Hepatic stellate cell (primary cell): ENCODE measurements around the gene SCPEP1.
"Not testable (repeated sequence)": the region's sequence is repeated elsewhere in the genome, so short reads cannot be mapped to it uniquely, and the experiment has no call there.

Experiments used
- DNase-seq: peaks from one replicate; pipeline ENCODE4 v3.0.0; 2011; ENCODE audit warnings: low spot score

The SCPEP1 gene, protein sequence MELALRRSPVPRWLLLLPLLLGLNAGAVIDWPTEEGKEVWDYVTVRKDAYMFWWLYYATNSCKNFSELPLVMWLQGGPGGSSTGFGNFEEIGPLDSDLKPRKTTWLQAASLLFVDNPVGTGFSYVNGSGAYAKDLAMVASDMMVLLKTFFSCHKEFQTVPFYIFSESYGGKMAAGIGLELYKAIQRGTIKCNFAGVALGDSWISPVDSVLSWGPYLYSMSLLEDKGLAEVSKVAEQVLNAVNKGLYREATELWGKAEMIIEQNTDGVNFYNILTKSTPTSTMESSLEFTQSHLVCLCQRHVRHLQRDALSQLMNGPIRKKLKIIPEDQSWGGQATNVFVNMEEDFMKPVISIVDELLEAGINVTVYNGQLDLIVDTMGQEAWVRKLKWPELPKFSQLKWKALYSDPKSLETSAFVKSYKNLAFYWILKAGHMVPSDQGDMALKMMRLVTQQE

DNA sequence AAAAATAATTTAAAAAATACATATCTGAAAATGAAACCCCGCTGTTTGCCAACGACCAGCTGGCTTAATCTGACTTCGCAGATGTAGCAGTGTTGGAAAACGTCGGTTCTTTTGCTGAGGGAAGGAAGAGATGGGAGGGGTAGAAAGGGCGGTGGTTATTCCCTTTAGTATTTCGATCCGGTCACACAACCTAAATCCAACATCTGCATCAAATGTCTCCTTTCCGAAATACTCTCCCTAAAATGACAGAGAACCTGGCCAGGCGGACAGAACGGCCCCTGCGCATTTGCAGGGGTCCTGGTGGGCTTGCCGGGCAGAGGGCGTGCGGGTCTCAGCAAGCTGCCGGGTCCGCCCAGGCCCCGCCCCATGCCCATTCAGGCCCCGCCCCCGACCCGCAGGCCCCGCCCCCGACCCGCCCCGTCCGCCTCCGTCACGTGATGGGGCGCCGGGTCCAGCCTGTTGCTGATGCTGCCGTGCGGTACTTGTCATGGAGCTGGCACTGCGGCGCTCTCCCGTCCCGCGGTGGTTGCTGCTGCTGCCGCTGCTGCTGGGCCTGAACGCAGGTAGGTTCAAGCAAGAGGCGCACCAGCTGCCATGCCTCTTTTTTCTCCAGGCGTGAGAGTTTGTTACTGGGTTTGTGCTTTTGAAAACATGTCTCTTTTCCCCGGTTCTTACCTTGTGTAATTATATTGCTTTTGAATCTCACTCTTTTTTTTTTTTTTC lies at the start of gene SCPEP1:
TSS of gene SCPEP1 (plus strand) at position 459 of the 723 bp plus-strand sequence. CDS start at position 488, 29 bp downstream.
- DNase-seq = peak; percentile 91

DNA sequence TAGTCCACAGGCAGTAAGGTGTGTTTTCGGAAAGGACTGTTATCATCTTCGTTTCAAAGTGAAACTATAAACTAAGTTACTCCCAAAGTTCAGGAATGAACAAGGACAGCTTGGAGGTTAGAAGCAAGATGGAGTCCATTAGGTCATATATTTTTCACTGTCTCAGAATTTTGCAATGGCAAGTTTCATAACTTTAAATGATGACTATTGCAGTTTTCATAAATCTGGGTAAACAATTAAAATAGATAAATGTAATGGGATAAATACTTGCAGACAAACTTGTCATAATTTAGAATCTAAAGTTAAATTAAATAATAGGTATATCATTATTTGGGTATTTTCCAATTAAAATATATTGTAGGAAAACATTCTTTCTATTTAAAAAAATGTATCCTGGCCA lies 49.3 kb upstream of the SCPEP1 start:
- no peak for DNase-seq

DNA sequence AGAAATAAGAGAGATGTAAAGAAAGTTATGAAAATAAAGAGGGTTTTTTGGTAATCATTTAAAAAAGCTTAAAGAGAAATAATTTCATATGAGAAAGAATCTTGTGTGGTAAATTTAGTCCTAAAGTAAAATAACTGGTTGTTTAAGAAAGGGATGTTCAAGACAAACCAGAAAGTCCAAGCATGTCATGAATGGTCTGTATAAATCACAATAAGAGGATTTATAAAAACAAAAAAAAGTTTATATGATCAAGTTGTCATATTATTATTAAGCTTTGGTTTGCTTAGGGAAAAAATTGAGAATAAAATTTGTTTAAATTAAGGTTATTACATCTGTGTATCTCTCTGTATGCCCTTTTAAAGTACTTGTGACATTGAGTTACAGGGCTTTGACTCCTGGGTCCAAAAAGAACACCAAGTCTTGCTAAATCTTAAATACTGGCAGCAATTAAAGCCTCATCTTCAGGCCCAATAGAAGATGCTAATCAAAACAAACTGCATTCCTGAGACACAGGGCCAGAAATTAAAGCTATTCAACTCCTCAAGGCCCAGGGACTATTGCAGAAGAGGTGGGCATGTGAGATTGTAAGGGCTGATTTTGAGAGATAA lies 48.5 kb upstream of the SCPEP1 start:
- DNase-seq = no peak

DNA sequence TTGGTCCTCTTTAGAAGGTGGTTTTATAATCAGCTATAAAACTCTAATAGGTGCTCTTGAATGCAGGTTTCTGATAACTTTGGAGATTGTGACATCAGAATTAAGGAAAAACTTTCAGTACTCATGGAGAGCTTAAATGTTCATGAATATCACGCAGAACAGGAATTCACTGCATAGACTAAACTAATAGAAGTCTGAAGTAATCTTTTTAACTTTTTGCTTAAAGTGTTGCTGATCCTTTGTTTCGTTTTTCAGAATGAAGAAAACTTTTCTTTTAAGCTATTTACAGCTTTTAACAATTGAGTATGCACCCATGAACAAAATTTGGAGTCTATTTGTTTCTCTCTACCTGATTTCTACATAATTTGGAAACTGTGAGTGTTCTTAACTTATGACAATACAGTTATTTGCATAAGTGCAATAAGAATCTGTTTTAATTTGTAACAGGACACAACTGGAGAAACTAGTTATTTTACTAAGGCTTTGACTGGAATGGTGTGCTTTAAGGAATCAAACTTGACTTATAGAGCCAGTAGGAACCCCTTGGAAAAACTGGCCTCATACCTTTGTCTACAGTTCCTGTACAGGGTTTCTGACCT lies 47.1 kb upstream of the SCPEP1 start:
- no peak for DNase-seq

DNA sequence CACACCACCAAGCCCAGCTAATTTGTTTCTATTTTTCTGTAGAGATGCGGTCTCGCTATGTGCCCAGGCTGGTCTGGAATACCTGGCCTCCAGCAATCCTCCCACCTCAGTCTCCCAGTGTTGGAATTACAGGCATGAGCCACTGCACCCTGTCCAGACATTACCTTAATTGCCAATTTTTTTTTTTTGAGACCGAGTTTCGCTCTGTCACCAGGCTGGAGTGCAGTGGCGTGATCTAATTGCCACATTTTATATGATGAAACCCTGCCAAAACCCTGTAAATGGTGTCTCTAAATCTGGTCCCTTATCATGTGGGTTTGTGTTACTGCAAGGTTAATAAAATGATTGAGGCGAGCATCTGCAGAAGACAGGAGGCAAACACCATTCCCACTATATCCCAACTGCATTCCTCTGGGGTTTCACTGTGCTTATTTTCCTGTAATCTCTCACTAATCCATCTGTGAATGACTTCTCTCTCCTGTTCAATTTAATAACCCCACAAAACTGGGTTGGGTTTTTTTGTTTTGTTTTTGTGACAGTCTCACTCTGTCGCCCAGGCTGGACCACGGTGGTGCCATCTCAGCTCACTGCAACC lies 44.7 kb upstream of the SCPEP1 start:
- no peak for DNase-seq

DNA sequence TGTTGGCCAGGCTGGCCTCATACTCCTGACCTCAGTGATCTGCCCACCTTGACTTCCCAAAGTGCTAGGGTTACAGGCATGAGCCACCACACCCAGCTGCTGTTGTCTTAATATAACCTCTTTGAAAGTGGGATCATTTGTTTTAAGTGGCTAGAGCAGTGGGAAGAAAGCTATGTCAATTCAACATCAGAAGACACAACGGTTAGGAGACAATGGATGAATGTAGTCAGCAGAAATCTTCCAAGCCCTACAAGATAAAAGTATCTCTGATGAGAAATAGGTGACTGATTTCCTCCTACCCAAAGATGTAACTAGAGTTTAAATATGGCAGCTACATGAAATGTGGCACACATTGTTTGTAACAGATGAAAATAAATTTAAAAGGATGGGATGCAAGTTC lies 44.1 kb upstream of the SCPEP1 start:
- DNase-seq = no peak

DNA sequence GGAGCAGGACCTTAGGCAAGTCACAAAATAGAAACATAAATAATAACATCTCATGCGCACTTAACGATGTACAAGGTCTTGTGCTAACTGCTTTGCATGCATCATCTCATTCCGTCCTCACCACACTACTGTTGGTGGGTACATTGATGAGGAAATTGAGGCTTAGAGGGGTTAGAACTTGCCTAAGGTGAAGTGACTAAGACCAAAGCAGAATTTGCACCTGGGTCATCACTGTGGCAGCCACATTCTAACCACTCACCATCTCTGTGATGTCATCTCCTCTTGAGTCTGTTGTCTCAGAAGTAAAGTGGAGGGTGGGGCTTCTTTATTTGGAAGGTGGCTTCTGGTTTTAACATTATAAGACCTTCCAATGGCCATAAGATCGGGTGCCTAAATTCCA lies 43.7 kb upstream of the SCPEP1 start:
- no peak for DNase-seq

DNA sequence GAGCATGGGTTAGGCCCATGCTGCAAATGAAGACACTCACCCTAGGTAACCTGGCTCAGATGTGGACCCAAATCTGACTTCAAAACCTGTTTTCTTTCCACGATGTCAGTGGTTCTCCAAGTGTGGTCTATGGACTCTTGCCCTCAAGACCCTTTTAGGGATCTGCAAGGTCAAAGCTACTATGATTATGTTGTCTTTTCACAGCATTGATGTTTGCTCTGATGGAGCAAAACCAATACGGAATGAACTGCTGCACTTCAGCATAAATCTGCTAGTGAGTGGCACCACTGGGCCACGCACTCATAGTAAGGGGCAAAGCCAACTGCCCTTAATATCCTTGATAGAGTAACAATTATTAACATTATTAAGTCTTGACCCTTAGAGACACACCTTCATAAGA lies 42.5 kb upstream of the SCPEP1 start:
- no peak for DNase-seq

DNA sequence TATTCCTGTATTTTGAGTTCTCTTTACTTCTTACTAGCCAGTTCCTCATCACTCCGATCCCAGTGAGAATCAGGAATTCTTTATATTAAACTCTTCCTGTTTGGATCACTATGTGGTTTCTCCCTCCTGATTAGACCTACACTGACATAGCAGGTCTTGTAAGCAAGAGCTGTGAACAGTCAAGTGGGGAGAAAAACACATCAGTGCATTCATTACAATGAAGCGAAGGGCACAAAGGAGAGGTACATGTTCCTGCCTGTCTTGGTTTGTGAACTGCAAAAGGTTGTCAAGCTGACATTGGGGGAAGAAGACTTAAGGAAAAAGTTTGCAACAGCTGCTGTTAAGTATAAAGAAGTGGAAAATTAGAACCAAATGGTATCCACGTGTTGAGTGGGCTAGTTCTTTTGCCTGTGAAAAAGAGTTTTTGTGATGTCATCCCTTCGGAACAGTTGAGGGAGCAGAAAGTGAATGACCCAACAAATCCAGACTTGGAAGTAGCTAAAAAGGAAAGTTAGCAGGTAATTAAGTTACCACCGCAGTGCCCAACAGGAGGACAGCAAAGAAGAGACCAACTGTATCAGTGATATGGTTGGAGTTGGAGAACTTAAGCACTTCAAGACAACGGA lies 41.1 kb upstream of the SCPEP1 start:
- no peak for DNase-seq

DNA sequence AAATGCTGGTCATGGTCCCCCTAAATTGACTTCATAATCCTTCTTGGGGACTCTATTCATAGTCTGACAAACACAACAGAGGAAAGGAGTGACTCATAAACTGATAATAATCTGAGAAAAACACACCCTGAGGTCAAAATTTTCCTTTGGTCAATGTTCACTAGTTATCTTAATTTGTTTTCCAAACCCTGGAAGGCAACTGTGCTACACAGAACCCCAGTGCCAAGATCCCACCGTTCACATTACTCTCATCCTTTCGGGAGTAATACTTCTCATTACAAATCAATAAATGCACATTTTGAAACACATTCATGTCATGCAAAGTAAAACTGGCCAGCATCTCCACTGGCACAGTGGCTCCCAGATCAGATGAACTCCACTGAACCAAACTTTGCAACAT lies 40.2 kb upstream of the SCPEP1 start:
- DNase-seq = no peak

DNA sequence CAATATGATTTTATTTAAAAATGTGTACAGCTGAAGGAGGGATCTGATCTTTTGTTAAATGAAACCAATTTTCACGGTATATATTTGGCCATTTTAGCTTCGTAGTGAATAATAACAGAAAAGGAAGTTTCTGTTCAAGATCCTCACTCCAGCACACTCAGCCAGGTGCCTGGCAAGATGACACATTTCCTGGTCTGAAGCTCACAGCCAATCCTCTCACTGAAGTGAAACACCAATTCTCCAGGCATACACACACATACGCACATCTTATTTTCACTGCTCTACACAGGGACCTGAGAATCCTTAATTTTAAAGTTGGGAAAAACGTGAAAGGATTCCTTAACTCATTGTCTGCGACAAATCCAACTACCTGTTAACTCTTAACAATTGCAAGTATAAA lies 39.7 kb upstream of the SCPEP1 start:
- not testable (repeated sequence) for DNase-seq

DNA sequence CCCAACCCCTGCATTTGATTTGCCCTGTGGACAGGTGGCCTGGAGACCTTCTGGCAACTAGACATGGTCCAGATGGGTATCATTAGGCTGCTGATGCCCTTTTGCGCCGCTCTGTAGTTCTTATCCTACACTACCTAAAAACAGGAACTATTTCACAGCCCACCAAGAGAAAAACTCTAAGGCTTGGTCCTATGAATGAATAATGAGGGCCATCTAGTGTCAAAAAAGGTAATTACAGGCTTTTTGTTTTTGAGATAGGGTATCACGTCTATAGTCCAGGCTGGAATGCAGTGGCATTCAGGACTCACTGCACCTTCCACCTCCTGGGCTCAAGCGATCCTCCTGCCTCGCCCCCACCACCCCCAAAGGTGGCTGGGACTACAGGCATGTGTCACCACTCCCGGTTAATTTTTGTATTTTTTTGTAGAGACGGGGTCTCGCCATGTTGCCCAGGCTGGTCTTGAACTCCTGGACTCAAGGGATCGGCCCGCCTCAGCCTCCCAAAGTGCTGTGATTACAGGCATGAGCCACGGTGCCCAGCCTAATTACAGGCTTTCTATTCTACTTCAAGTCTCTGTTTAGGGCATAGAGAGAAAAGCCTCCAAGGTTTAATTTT lies 38.0 kb upstream of the SCPEP1 start:
- peak; percentile 55 for DNase-seq

DNA sequence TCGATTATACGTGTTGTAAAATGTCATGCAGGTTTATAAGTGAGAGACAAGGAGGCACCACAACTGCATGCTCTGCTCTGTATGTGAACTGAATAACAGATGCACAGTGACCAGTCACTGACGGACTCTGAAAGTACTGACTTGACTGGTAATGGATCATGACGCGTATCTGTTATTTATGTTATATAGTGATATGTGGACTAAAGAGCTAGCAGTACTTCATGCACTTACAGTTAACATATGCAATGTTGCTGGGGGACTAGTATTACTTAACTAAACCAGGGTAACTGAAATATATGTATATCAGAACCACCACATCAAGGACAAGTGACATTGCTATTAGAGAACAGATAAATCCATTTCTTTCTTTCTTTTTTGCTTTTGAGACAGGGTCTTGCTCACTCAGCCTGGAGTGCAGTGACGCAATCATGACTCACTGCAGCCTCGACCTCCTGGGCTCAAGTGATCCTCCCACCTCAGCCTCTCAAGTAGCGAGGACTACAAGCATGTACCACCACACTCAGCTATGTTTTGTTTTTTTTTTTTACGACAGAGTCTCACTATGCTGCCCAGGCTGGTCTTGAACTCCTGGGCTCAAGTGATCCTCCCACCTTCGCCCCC lies 34.3 kb upstream of the SCPEP1 start:
- no peak for DNase-seq

DNA sequence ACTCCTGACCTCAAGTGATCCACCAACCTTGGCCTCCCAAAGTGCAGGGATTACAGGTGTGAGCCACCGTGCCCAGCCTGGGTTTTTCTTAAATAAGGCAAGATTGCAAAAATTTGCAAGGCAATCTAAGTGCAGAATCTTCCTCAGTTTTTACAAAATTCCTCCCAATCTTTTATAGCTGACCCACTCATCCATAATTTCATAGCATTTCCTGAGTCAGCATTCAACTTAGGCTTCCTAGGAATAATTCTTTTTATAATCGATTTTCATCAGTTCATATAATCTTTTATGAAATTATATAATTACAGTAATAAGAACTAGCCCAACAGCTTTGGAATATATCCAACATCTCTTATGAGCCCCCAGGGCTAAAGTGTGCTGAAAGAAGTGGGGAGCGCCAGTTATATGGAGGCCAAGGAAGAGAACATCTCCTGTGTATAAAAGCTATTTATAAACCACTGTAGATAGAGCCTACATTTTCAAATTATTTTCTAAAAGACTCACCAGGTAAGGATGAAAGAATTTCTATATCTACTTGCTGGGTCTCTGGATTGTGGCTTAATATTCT lies 31.9 kb upstream of the SCPEP1 start:
- DNase-seq = no peak

DNA sequence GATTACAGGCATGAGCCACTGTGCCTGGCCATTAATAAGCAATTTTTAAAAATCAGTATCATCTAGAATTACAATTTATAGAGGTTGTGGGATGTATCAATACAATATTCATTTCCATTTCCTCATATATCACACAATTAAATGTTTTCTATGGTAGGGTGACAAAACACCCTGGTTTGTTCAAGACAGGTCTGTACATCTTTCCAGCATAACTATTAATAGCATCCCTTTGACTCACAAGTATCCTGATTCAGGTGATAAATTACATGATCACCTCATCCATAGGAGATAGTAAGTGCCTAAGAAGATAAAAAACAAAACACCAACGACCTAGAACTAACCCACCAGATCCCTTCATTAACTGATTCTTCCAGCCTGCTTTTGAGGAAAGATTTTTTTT lies 30.2 kb upstream of the SCPEP1 start:
- no peak for DNase-seq

DNA sequence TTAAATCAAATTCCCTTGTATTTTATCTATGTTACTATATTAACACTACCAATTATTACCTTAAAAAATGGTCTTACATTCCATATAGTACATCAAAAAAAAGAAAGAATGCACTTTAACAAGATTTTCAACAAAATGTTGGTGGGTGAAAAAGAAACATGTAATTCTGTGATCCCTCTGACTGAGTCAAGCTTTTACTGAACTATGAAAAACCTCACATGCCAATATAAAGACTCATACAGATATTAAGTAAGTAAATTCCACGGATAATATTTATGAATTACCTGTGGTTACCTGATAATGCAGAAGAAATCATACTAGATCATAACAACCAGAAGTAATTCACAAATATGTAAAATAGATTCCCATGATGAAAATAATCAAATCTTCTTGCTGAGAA lies 29.4 kb upstream of the SCPEP1 start:
- peak; percentile 22 for DNase-seq

DNA sequence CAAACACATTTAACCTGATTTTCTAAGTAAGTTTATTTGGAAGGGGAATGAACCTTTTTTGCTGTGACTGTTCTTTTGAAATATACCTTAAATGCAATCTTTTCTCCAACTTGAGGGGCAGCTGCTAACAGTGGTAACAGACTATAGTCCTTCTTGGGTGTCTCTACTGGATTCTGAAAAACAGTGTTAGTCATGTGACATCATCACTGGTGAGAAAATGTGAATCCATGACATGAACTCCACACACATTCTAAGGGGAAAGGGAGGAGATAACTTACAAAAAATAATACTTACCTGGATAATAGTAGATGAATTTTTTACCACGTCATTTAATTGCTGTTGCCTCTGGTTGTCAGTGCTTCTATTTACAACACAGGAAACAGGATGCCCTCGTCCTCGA lies 28.3 kb upstream of the SCPEP1 start:
- DNase-seq = no peak

DNA sequence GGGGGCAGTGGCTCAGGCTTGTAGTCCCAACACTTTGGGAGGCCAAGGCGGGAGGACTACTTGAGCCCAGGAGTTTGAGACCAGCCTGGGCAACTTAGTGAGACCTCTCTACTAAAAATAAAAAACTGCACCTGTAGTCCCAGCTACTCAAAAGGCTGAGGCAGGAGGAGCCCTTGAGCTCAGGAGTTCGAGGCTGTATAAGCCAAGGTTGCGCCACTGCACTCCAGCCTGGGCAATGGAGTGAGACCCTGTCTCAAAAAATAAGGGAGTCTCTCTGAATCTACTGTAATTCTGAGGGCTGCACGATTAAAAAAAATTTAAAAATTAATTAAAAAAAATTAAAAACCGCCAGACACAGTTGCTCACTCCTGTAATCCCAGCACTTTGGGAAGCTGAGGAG lies 20.9 kb upstream of the SCPEP1 start:
- no peak for DNase-seq

DNA sequence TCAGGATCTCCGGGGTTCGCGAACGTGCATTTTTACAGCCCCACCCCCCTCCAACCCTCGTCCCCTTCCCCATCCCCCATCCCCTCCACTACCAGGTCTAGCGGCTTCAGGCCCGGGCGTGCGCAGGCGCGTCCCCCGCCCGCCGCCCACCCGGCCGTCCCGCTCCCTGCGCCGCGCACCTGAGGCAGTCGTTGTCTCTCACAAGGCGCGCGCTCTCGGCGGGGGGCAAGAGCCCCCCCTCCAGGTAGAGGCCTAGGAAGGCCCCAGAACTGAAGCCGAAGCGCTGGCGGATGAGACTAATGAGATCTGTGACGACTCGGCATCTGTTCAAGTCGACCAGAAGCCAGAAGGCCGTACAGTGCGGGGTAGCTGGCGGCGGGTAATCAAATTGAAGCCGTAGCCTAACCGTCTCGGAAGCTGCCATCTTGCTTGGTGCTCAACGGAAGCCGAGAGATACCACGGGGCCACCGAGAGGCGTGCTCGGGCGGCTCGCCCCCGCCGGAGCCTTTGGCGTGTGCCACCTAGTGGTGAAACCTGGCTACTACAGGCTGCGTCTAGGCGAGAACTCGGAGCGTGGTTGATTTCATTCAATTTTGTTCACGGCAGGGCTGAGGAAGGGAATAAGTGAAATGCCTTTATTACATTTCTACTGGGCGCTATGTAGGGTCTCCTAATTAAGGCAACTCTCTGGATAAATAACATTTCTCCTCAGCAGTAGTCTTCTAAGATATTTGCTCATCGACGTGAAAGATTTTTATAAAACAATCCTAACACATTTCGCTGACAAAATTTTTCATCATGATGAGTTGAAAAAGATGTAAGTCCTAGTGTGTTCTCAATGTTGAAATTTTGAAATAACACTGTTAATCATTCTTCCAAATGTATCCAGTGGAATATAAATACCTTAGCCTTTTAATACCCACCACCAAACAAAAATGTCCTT lies 17.1 kb upstream of the SCPEP1 start, which contains the start of gene COIL:
TSS of gene COIL (minus strand) at position 455 of the 943 bp plus-strand sequence. CDS start at position 424, 31 bp downstream.
- peak; percentile 84 for DNase-seq
